Astrocyte of the hippocampus (primary cell): ENCODE data around the gene IER3.

ENCODE experiments used
- DNase-seq: peaks from one replicate; pipeline ENCODE4 v3.0.0; 2011; ENCODE audit warnings: low read depth, low spot score

The IER3 gene

GRCh38 chr6:30747902-30748769 is 3.8 kb upstream of the IER3 start:
- no peak for DNase-seq

GRCh38 chr6:30747300-30747687 is 2.9 kb upstream of the IER3 start:
- DNase-seq: no peak

- DNase-seq: no peak
Measured at GRCh38 chr6:30743099-30744053, 971 bp downstream of the IER3 start.

- peak; percentile 96 for DNase-seq
Measured at GRCh38 chr6:30742316-30743098, 1.8 kb downstream of the IER3 start, which contains the start of gene FLOT1. Gene FLOT1 (minus strand): TSS chr6:30742687. CDS start chr6:30742189, 498 bp downstream.

- DNase-seq: no peak
Measured at GRCh38 chr6:30741789-30742315, 2.5 kb downstream of the IER3 start.

- DNase-seq: peak; percentile 71
Measured at GRCh38 chr6:30741063-30741779, 3.1 kb downstream of the IER3 start.

- DNase-seq: peak; percentile 46
Measured at GRCh38 chr6:30740540-30740870, 3.8 kb downstream of the IER3 start.

- DNase-seq: no peak
Measured at GRCh38 chr6:30738532-30738931, 5.8 kb downstream of the IER3 start.

GRCh38 chr6:30735668-30736314 is 8.6 kb downstream of the IER3 start:
- DNase-seq: no peak

GRCh38 chr6:30732237-30732943 is 12.0 kb downstream of the IER3 start:
- DNase-seq: no peak

GRCh38 chr6:30730601-30731435 is 13.5 kb downstream of the IER3 start:
- DNase-seq: peak; percentile 88

- DNase-seq: peak; percentile 53
Measured at GRCh38 chr6:30727920-30728553, 16.3 kb downstream of the IER3 start.

- no peak for DNase-seq
Measured at GRCh38 chr6:30726506-30727413, 17.6 kb downstream of the IER3 start.

GRCh38 chr6:30725713-30726505 is 18.4 kb downstream of the IER3 start:
- DNase-seq: peak; percentile 54

- peak; percentile 13 for DNase-seq
Measured at GRCh38 chr6:30724906-30725667, 19.3 kb downstream of the IER3 start.
